GM18909 (cell line): ENCODE results near the gene SEMA4B.
"Not testable (repeated sequence)": the region's sequence is repeated elsewhere in the genome, so short reads cannot be mapped to it uniquely, and the experiment has no call there.

Source experiments
- ATAC-seq: cut with Tn5 transposase; IDR thresholded peaks from one replicate; pipeline ENCODE4 v1.9.1; 2021; ENCODE audit warnings: mild to moderate bottlenecking; ENCODE audit not compliant: unreplicated experiment, poor library complexity

Gene SEMA4B

GRCh38 chr15:90201130-90201943 is at the start of gene SEMA4B:
SEMA4B (plus strand) TSS chr15:90201330; CDS start chr15:90201579, 249 bp downstream.
- peak; percentile 78 for ATAC-seq

GRCh38 chr15:90151989-90152645 is 49.0 kb upstream of the SEMA4B start:
- no peak for ATAC-seq

- ATAC-seq, result no peak
Measured at GRCh38 chr15:90153658-90154057, 47.5 kb upstream of the SEMA4B start.

GRCh38 chr15:90154246-90154645 is 46.9 kb upstream of the SEMA4B start:
- ATAC-seq, result no peak

- ATAC-seq, result no peak
Measured at GRCh38 chr15:90154861-90155626, 46.1 kb upstream of the SEMA4B start.

GRCh38 chr15:90159213-90159612 is 41.9 kb upstream of the SEMA4B start:
- ATAC-seq, result no peak

GRCh38 chr15:90160781-90161727 is 40.1 kb upstream of the SEMA4B start:
- ATAC-seq, result no peak

GRCh38 chr15:90161950-90162361 is 39.2 kb upstream of the SEMA4B start:
- peak; percentile 81 for ATAC-seq

- no peak for ATAC-seq
Measured at GRCh38 chr15:90162956-90163355, 38.2 kb upstream of the SEMA4B start.

GRCh38 chr15:90164239-90164638 is 36.9 kb upstream of the SEMA4B start:
- not testable (repeated sequence) for ATAC-seq

GRCh38 chr15:90165157-90165556 is 36.0 kb upstream of the SEMA4B start:
- ATAC-seq, result no peak

GRCh38 chr15:90165659-90166489 is 35.3 kb upstream of the SEMA4B start:
- ATAC-seq, result no peak

- no peak for ATAC-seq
Measured at GRCh38 chr15:90167121-90167520, 34.0 kb upstream of the SEMA4B start.

- ATAC-seq, result no peak
Measured at GRCh38 chr15:90171623-90172022, 29.5 kb upstream of the SEMA4B start.

- ATAC-seq, result no peak
Measured at GRCh38 chr15:90173372-90173771, 27.8 kb upstream of the SEMA4B start.

GRCh38 chr15:90174140-90174875 is 26.8 kb upstream of the SEMA4B start:
- ATAC-seq, result no peak

GRCh38 chr15:90177012-90177411 is 24.1 kb upstream of the SEMA4B start:
- ATAC-seq, result no peak
